Measurements from ENCODE around the gene RAX2. TPM values are rescaled to one million over a fixed set of nuclear protein-coding genes. Genes with fewer than 3 reads are reported as not detected.
"Not testable (repeated sequence)": the region's sequence is repeated elsewhere in the genome, so short reads cannot be mapped to it uniquely, and the experiment has no call there.

RAX2 gene
- total and polyA plus RNA-seq, 4 donors: not detected

GRCh38 chr19:3767050-3767449 lies 5.0 kb downstream of the RAX2 start:
- ATAC-seq (ENCODE audit: low FRiP score) (no peak), DNase-seq (no peak)
- Histone ChIP-seq H3K9me3 (ENCODE audit: control insufficient read depth, low read length) (no peaks in the 10 kb centered on the region), H3K4me1 (ENCODE audit: control insufficient read depth in 1 of 2, insufficient read depth in 2 of 2, low read length in 2 of 2) (no peaks in the 10 kb centered on the region), H3K27me3 (ENCODE audit: control insufficient read depth in 1 of 2, insufficient read depth in 2 of 2, low read length in 1 of 2) (no peaks in the 10 kb centered on the region), H3K4me3 (ENCODE audit: low read length in 2 of 2) (no peak overlapping the region), H3K36me3 (ENCODE audit: control insufficient read depth in 1 of 2, insufficient read depth in 2 of 2, low read length in 1 of 2) (no peaks in the 10 kb centered on the region), H3K27ac (ENCODE audit: low read depth in 1 of 2, low read length in 2 of 2) (no peak overlapping the region)
- 93 to 95% methylated on average over 21 to 23 of the region's 23 CpGs for WGBS, 2 donors
- intact Hi-C loops (cut with DNase I): no loop called here

GRCh38 chr19:3766520-3766919 lies 5.5 kb downstream of the RAX2 start:
- no peaks in the 10 kb centered on the region for H3K9me3 ChIP-seq (ENCODE audit: control insufficient read depth, low read length)
- H3K36me3 ChIP-seq (ENCODE audit: control insufficient read depth in 1 of 2, insufficient read depth in 2 of 2, low read length in 1 of 2): no peaks in the 10 kb centered on the region
- no peaks in the 10 kb centered on the region for H3K27me3 ChIP-seq (ENCODE audit: control insufficient read depth in 1 of 2, insufficient read depth in 2 of 2, low read length in 1 of 2)
- H3K4me3 ChIP-seq (ENCODE audit: low read length in 2 of 2): no peak overlapping the region
- ATAC-seq (ENCODE audit: low FRiP score): no peak
- H3K27ac ChIP-seq (ENCODE audit: low read depth in 1 of 2, low read length in 2 of 2): no peak overlapping the region
- no peak for DNase-seq
- H3K4me1 ChIP-seq (ENCODE audit: control insufficient read depth in 1 of 2, insufficient read depth in 2 of 2, low read length in 2 of 2): no peaks in the 10 kb centered on the region
- 88 to 95% methylated on average over 6 to 7 of the region's 7 CpGs for WGBS, 2 donors
- intact Hi-C loops (cut with DNase I): no loop called here

GRCh38 chr19:3765757-3766156 lies 6.3 kb downstream of the RAX2 start:
- H3K36me3 ChIP-seq (ENCODE audit: control insufficient read depth in 1 of 2, insufficient read depth in 2 of 2, low read length in 1 of 2); intact Hi-C loops (cut with DNase I); H3K27me3 ChIP-seq (ENCODE audit: control insufficient read depth in 1 of 2, insufficient read depth in 2 of 2, low read length in 1 of 2); H3K4me3 ChIP-seq (ENCODE audit: low read length in 2 of 2); DNase-seq; ATAC-seq (ENCODE audit: low FRiP score); H3K9me3 ChIP-seq (ENCODE audit: control insufficient read depth, low read length); H3K27ac ChIP-seq (ENCODE audit: low read depth in 1 of 2, low read length in 2 of 2); H3K4me1 ChIP-seq (ENCODE audit: control insufficient read depth in 1 of 2, insufficient read depth in 2 of 2, low read length in 2 of 2): not testable (repeated sequence)
- WGBS, 2 donors: 88 to 92% methylated on average over 5 of the region's 5 CpGs

GRCh38 chr19:3765121-3765520 lies 6.9 kb downstream of the RAX2 start:
- Histone ChIP-seq H3K9me3 (ENCODE audit: control insufficient read depth, low read length) (no peaks in the 10 kb centered on the region), H3K4me1 (ENCODE audit: control insufficient read depth in 1 of 2, insufficient read depth in 2 of 2, low read length in 2 of 2) (no peaks in the 10 kb centered on the region), H3K27me3 (ENCODE audit: control insufficient read depth in 1 of 2, insufficient read depth in 2 of 2, low read length in 1 of 2) (no peaks in the 10 kb centered on the region), H3K27ac (ENCODE audit: low read depth in 1 of 2, low read length in 2 of 2) (no peak overlapping the region), H3K36me3 (ENCODE audit: control insufficient read depth in 1 of 2, insufficient read depth in 2 of 2, low read length in 1 of 2) (no peaks in the 10 kb centered on the region), H3K4me3 (ENCODE audit: low read length in 2 of 2) (no peak overlapping the region)
- DNase-seq (no peak), ATAC-seq (ENCODE audit: low FRiP score) (no peak)
- WGBS, 2 donors: 93 to 94% methylated on average over 12 of the region's 12 CpGs
- intact Hi-C loops (cut with DNase I): no loop called here

GRCh38 chr19:3762501-3763459 lies 9.2 kb downstream of the RAX2 start, which contains the start of gene MRPL54:
Gene MRPL54, plus strand, starts transcription at chr19:3762682. Its CDS starts 19 bp downstream, at chr19:3762701.
- Histone ChIP-seq H3K27me3 (ENCODE audit: control insufficient read depth in 1 of 2, insufficient read depth in 2 of 2, low read length in 1 of 2) (no peaks in the 10 kb centered on the region), H3K36me3 (ENCODE audit: control insufficient read depth in 1 of 2, insufficient read depth in 2 of 2, low read length in 1 of 2) (no peaks in the 10 kb centered on the region), H3K27ac (ENCODE audit: low read depth in 1 of 2, low read length in 2 of 2) (peak within 1 kb of the TSS; percentile 73 to 79), H3K4me1 (ENCODE audit: control insufficient read depth in 1 of 2, insufficient read depth in 2 of 2, low read length in 2 of 2) (no peaks in the 10 kb centered on the region), H3K9me3 (ENCODE audit: control insufficient read depth, low read length) (no peaks in the 10 kb centered on the region), H3K4me3 (ENCODE audit: low read length in 2 of 2) (peak within 1 kb of the TSS; percentile 64 to 98)
- WGBS, 2 donors: 4% methylated on average over 47 of the region's 47 CpGs
- peak; percentile 96 for ATAC-seq (ENCODE audit: low FRiP score)
- intact Hi-C loops (cut with DNase I): loop anchor here in 1 of 2 donors (5.0 kb wide), 2 partner anchors 210 to 225 kb away; partner anchors contain the start of genes DAPK3 and EEF2
- peak; percentile 99 to 100 for DNase-seq

GRCh38 chr19:3762130-3762473 lies 9.9 kb downstream of the RAX2 start:
- Histone ChIP-seq H3K4me1 (ENCODE audit: control insufficient read depth in 1 of 2, insufficient read depth in 2 of 2, low read length in 2 of 2) (no peaks in the 10 kb centered on the region), H3K27me3 (ENCODE audit: control insufficient read depth in 1 of 2, insufficient read depth in 2 of 2, low read length in 1 of 2) (no peaks in the 10 kb centered on the region), H3K9me3 (ENCODE audit: control insufficient read depth, low read length) (no peaks in the 10 kb centered on the region), H3K4me3 (ENCODE audit: low read length in 2 of 2) (no peak overlapping the region), H3K27ac (ENCODE audit: low read depth in 1 of 2, low read length in 2 of 2) (no peak overlapping the region), H3K36me3 (ENCODE audit: control insufficient read depth in 1 of 2, insufficient read depth in 2 of 2, low read length in 1 of 2) (no peaks in the 10 kb centered on the region)
- intact Hi-C loops (cut with DNase I): loop anchor here in 1 of 2 donors (5.0 kb wide), 2 partner anchors 210 to 225 kb away; partner anchors contain the start of genes DAPK3 and EEF2
- WGBS, 2 donors: 47 to 61% methylated on average over 1 of the region's 1 CpG
- DNase-seq (no peak), ATAC-seq (ENCODE audit: low FRiP score) (no peak)

GRCh38 chr19:3761382-3762129 lies 10.5 kb downstream of the RAX2 start, which contains the start of gene APBA3:
Gene APBA3, minus strand, starts transcription at chr19:3761692. Its CDS starts 1,428 bp downstream, at chr19:3760264.
- peak within 1 kb of the TSS; percentile 73 to 79 for H3K27ac ChIP-seq (ENCODE audit: low read depth in 1 of 2, low read length in 2 of 2)
- peak within 1 kb of the TSS; percentile 64 to 98 for H3K4me3 ChIP-seq (ENCODE audit: low read length in 2 of 2)
- no peaks in the 10 kb centered on the region for H3K9me3 ChIP-seq (ENCODE audit: control insufficient read depth, low read length)
- 3 to 4% methylated on average over 45 of the region's 45 CpGs for WGBS, 2 donors
- no peaks in the 10 kb centered on the region for H3K4me1 ChIP-seq (ENCODE audit: control insufficient read depth in 1 of 2, insufficient read depth in 2 of 2, low read length in 2 of 2)
- intact Hi-C loops (cut with DNase I): loop anchor here in 1 of 2 donors (5.0 kb wide), 2 partner anchors 211 to 226 kb away; partner anchors contain the start of genes DAPK3 and EEF2
- H3K36me3 ChIP-seq (ENCODE audit: control insufficient read depth in 1 of 2, insufficient read depth in 2 of 2, low read length in 1 of 2): no peaks in the 10 kb centered on the region
- no peaks in the 10 kb centered on the region for H3K27me3 ChIP-seq (ENCODE audit: control insufficient read depth in 1 of 2, insufficient read depth in 2 of 2, low read length in 1 of 2)
- ATAC-seq (ENCODE audit: low FRiP score) (peak; percentile 90), DNase-seq (peak; percentile 94 to 98)

GRCh38 chr19:3760871-3761361 lies 11.1 kb downstream of the RAX2 start:
- Histone ChIP-seq H3K4me3 (ENCODE audit: low read length in 2 of 2) (peak overlapping the region; percentile 64 to 98), H3K4me1 (ENCODE audit: control insufficient read depth in 1 of 2, insufficient read depth in 2 of 2, low read length in 2 of 2) (no peaks in the 10 kb centered on the region), H3K36me3 (ENCODE audit: control insufficient read depth in 1 of 2, insufficient read depth in 2 of 2, low read length in 1 of 2) (no peaks in the 10 kb centered on the region), H3K9me3 (ENCODE audit: control insufficient read depth, low read length) (no peaks in the 10 kb centered on the region), H3K27me3 (ENCODE audit: control insufficient read depth in 1 of 2, insufficient read depth in 2 of 2, low read length in 1 of 2) (no peaks in the 10 kb centered on the region), H3K27ac (ENCODE audit: low read depth in 1 of 2, low read length in 2 of 2) (peak overlapping the region in 1 of 2 donors; percentile 56)
- 18 to 22% methylated on average over 7 of the region's 7 CpGs for WGBS, 2 donors
- intact Hi-C loops (cut with DNase I): loop anchor here in 1 of 2 donors (5.0 kb wide), 2 partner anchors 211 to 226 kb away; partner anchors contain the start of genes DAPK3 and EEF2
- DNase-seq: no peak
- ATAC-seq (ENCODE audit: low FRiP score): no peak

All from aorta (tissue), 5 donors.